NCI-H748 (cell line): ENCODE measurements around the gene NPR3.

ENCODE experiments used
- DNase-seq: peaks from one replicate; lab custom pipeline; 2025; ENCODE audit not compliant: unreplicated experiment; lab: John Stamatoyannopoulos, UW

NPR3 gene, protein sequence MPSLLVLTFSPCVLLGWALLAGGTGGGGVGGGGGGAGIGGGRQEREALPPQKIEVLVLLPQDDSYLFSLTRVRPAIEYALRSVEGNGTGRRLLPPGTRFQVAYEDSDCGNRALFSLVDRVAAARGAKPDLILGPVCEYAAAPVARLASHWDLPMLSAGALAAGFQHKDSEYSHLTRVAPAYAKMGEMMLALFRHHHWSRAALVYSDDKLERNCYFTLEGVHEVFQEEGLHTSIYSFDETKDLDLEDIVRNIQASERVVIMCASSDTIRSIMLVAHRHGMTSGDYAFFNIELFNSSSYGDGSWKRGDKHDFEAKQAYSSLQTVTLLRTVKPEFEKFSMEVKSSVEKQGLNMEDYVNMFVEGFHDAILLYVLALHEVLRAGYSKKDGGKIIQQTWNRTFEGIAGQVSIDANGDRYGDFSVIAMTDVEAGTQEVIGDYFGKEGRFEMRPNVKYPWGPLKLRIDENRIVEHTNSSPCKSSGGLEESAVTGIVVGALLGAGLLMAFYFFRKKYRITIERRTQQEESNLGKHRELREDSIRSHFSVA

GRCh38 chr5:32710550-32711361 lies at the start of gene NPR3:
TSS of gene NPR3 (plus strand) at chr5:32711321. CDS start at chr5:32711777, 456 bp downstream.
- peak; percentile 70 for DNase-seq

DNA sequence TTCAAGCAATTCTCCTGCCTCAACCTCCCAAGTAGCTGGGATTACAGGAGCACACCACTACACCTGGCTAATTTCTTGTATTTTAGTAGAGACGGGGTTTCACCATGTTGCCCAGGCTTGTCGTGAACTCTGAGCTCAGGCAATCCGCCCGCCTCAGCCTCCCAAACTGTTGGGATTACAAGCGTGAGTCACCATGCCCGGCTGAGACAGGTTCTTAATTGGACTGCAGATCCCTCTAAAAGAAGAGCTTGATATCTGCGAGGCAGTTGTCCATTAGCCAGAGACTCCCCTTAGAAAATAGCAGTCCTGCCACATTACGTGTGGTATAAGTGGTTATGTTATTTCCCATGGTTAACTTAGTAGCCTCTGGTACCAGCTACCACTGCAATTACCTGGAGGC lies 46.6 kb upstream of the NPR3 start:
- no peak for DNase-seq

DNA sequence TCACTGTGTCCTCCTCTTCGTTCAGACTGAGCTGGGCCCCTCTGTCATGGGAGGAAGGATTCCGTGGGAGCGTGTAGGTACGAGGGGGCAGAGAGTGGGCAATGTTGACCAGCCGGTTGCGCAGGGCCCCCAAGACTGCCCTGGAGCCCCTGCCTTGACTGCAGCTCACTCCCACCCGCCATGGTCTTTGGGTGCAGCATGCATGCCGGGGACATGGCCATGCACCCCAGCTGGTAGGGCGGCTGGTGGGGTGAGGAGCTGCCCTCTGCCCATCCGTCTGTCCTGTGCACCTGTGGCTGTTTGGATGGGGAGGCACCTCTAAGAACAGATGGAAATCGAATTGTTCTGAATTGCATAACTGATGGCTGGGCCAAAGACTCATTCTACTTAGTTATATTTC lies 42.6 kb upstream of the NPR3 start:
- DNase-seq = no peak

GRCh38 chr5:32673272-32673671 lies 37.8 kb upstream of the NPR3 start:
- no peak for DNase-seq

GRCh38 chr5:32677023-32677422 lies 34.1 kb upstream of the NPR3 start:
- no peak for DNase-seq

DNA sequence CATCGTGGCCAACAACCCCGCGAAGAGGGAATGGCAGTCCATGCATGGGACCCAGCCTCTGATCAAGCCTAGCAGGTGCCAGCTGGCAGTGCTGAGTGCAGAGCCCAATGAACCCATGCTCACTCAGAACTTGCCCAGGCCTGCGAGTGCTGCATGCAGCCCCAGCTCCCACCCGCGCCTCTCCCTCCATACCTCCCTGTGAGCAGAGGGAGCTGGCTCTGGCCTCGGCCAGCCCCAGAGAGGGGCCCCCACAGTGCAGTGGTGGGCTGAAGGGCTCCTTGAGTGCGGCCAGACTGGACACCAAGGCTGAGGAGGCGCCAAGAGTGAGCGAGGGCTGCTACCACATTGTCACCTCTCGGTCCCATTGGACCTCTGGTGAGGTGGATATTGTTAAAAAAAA lies 32.6 kb upstream of the NPR3 start:
- no peak for DNase-seq

- no peak for DNase-seq
These were observed 31.9 kb upstream of the NPR3 start for GRCh38 chr5:32679218-32679617.

- DNase-seq = no peak
These were observed 30.9 kb upstream of the NPR3 start for GRCh38 chr5:32680183-32680582.

DNA sequence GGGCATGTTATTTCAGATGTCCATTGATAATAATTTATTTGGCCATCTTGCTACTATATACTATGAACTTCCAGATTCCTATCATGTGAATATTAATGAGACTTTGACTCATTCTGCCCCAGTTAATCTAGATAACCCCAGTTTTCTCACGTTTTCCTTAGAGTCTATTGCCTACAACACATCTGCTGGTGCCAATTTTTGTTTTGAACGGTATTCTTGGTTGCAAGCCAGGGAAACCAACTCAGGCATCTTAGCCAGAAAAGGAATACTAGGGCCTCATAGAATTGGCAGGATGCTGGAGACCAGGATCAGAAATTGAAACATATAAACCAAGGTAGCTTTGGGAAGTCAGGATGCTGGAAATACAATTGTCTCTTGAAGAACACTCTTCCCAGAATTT lies 28.0 kb upstream of the NPR3 start:
- no peak for DNase-seq

- DNase-seq = no peak
These were observed 26.9 kb upstream of the NPR3 start for GRCh38 chr5:32684260-32684659.

DNA sequence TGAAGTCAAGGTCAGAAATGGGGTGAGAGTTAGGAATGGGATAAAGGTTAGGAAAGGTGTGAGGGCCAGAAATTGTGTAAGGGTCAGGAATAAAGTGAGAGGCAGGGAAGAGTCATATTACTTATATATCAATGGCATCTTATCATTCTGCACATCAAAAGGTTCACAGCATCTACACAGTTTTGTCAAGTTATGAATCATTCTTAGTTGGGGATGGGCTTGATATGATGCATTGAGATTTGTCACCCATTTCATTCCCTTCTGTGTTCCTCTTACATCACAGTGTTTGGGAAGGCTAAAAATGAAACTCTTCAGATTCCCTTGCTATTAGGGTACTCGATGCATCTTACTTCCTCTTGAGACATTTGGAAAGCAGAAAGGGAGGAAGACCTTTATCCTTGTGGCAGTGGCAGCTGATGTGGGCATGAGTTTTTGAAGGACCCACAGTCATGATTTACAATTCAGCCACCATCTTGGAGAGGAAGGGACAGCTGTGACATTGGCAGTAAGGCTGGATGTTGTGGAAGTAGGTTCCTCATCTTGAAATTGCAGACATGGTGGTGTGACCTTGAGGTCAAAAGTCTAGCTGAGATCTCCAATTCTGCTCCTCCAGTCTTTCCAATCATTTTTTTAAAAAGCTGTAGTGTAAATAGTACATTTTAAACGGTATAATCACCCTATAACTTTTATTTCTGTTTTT lies 24.2 kb upstream of the NPR3 start:
- no peak for DNase-seq

DNA sequence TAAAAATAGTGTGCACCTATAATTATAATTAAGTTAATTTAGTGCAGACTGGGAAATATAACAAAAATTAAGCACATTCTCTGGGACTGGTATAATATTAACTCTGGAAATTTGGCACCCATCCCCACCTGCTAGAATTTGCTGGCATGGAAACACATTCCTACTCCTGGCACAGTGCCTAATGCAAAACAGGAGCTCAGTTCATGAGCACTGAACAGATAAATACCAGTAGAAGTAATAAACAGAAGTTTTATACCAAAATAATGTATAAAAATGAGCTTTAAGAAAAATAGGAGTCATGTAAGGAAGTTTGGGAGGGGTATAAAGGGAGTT lies 23.7 kb upstream of the NPR3 start:
- DNase-seq = peak; percentile 21

DNA sequence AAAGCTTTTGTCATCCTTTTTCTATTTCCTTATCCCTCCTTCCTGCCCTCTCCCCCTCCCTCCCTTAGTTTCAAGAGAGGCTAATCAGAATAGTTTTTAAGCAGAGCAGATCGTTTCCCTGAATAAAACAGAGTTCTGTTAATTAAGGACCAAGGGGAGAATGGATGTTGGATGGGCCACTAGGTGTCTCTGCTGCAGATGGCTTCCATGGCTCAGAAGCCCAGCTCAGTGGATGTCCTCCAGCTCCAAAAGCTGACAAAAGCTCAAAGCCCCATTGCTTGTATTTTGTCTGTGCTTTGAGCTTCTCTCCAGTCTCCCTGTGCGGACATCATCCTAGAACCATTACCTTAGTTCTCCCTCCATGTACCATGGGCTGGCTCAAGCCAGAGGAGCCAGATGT lies 21.0 kb upstream of the NPR3 start:
- DNase-seq = peak; percentile 20

- DNase-seq = no peak
These were observed 20.5 kb upstream of the NPR3 start for GRCh38 chr5:32690666-32691065.

- no peak for DNase-seq
These were observed 18.9 kb upstream of the NPR3 start for GRCh38 chr5:32692036-32692746.

DNA sequence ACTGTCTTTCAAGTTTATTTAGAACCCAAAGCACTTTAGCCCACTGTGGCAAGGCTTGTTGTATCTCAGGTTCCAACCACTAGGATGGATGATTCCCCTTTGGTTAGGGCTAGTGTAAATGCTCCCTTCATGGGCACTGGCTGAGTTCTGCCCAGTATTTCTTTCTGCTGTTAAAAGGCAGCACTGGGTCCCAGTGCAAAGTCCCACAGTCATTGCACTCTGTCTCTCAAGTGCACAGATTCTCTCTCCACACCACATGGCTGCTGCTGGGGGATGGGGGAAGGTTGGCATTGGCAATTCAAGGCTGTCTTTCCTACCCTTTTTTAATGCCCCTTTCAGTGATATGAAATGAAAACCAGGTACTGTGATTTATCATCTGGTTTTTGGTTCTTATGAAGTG lies 7.2 kb upstream of the NPR3 start:
- DNase-seq = no peak

DNA sequence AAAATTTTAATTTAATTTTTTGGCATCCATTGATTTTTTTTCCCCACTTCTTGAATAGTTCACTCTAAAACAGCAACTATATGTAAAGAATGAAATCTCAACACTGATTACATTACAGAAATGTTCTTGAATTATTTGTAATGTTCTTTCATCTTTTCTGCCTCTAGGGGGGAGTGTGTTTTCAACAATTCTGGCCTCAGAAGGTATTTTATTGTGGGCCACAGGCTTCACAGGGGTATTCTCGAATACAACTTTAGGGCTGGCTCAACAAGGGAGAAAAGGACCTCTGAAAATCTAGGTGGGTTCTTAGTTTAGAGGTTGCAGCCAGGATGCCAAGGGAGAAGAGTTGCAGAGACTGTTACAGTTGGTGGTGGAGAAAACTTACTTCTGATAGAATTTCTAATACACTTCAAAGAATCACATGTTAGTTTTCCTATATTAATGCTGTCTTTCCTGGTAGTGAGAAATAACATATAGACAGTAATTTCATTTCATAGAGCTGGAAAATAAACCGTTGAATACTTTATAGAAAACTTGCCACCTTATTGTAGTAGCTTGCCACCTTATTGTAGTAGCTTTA lies 3.6 kb upstream of the NPR3 start:
- DNase-seq = peak; percentile 68

DNA sequence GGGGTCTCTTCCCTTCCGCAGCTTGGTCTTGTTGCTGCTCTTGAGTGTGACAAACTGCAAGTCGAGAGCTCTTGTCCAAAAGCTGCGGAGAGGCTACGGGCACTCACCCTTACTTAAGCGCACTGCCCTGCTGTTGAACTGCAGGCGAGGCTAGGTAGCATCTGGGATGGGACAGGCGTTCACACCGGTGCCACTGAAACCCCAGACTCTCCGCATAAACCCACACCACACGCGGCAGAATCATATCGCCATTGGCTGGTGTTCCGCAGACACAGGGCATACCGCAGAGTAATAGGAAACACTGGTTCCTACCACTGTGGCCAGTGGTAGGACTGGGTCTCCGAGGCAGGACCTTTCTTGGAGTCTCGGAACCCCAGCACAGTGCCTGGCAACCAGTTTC lies 2.2 kb upstream of the NPR3 start:
- no peak for DNase-seq

GRCh38 chr5:32709750-32710549 lies 1.2 kb upstream of the NPR3 start:
- DNase-seq = peak; percentile 92

DNA sequence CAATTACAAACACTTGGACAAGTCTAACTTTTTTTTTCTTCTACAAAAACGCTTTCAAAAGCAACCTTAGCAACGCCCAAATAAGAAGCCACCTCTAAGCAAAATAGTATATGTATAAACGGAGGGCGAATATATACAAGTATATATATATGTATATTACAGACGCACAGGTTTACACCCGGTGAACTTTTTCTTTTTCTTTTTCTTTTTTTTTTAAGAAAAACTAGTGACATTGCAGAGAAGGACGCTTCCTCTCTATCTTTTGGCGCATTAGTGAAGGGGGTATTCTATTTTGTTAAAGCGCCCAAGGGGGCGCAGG lies 200 bp downstream of the NPR3 start:
- no peak for DNase-seq
